ENCODE measurements around the gene PCNX2. TPM values are rescaled to one million over a fixed set of nuclear protein-coding genes. Genes with fewer than 3 reads are reported as not detected.

PCNX2 gene
- total and polyA plus RNA-seq, 2 experiments from 2014 or later: 3.9 to 11.0 TPM

DNA sequence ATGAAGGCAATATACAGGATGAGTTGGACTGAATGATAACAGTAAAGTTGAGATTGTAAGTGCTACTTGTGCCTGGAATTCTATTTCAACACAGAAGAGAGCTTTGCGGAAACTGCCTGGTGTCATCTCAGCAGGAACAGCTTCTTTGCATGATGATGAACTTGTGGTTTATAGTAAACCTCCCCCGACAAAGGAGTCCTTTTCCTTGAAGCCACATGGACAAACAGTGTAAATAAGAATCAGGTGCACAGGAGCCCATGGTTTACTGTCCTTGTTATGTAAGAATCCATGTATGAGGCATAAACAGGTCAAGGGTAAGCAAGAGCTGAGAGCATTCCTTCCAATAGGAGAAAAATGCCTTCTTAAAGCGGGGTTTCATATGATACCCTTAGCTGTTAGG lies 66.2 kb downstream of the PCNX2 start:
- H3K4me3 ChIP-seq: no peak overlapping the region
- no peak overlapping the region for H2AFZ ChIP-seq
- H3K36me3 ChIP-seq (replicated peaks; ENCODE audit: insufficient read depth, low read depth): no peaks in the 10 kb centered on the region
- no peaks in the 10 kb centered on the region for H3K79me2 ChIP-seq
- 93% methylated on average over 3 of the region's 3 CpGs for WGBS (ENCODE audit: low lambda C conversion rate, missing lambda C conversion rate)
- no peaks in the 10 kb centered on the region for H3K27me3 ChIP-seq
- no peaks in the 10 kb centered on the region for H3K4me1 ChIP-seq (ENCODE audit: insufficient read depth)
- TF ChIP-seq, protein P1, sequence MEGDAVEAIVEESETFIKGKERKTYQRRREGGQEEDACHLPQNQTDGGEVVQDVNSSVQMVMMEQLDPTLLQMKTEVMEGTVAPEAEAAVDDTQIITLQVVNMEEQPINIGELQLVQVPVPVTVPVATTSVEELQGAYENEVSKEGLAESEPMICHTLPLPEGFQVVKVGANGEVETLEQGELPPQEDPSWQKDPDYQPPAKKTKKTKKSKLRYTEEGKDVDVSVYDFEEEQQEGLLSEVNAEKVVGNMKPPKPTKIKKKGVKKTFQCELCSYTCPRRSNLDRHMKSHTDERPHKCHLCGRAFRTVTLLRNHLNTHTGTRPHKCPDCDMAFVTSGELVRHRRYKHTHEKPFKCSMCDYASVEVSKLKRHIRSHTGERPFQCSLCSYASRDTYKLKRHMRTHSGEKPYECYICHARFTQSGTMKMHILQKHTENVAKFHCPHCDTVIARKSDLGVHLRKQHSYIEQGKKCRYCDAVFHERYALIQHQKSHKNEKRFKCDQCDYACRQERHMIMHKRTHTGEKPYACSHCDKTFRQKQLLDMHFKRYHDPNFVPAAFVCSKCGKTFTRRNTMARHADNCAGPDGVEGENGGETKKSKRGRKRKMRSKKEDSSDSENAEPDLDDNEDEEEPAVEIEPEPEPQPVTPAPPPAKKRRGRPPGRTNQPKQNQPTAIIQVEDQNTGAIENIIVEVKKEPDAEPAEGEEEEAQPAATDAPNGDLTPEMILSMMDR (IDR thresholded peaks at IDR 0.05; ENCODE audit: poor library complexity): no peak
- TF ChIP-seq EZH2phosphoT487 (IDR thresholded peaks at IDR 0.05; ENCODE audit: low read depth, severe bottlenecking, unreplicated experiment) (no peak), EZH2 (IDR thresholded peaks at IDR 0.05; ENCODE audit: borderline replicate concordance) (no peak)
- H4K20me1 ChIP-seq (ENCODE audit: insufficient read depth, poor library complexity, severe bottlenecking): no peaks in the 10 kb centered on the region
- H3K9me3 ChIP-seq (ENCODE audit: low read depth): no peaks in the 10 kb centered on the region
- no peak overlapping the region for H3K27ac ChIP-seq
- no peak for DNase-seq (ENCODE audit: low spot score)
- no peak overlapping the region for H3K4me2 ChIP-seq
- no peaks in the 10 kb centered on the region for H3K9me2 ChIP-seq (replicated peaks; ENCODE audit: insufficient read depth)

DNA sequence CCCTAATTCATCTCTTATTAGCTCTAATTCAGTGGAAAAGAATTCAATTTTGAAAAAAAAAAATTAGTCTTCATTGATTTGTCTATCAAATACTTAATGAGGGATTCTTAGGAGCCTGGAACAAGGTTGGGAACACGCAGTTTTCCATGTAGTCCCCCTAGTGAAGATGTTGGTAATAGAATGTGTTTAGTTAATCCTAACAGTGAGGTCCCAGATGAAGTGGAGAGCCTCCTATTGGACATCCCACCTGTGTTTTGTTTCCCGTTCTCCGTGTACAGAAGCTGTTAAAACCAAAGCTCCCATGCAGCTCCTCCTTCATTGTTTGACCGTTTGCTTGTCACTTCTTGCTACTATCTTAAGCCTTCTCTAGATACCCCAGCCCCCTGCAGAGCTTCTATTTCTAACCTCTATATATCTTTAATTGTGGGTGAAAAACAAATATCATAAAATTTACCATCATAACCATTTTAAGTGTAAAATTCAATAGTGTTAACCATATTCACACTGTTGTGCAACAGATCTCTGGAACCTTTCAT lies 67.5 kb downstream of the PCNX2 start:
- Histone ChIP-seq H3K27me3 (no peaks in the 10 kb centered on the region), H3K4me1 (ENCODE audit: insufficient read depth) (no peaks in the 10 kb centered on the region), H4K20me1 (ENCODE audit: insufficient read depth, poor library complexity, severe bottlenecking) (no peaks in the 10 kb centered on the region), H2AFZ (no peak overlapping the region), H3K4me2 (no peak overlapping the region), H3K79me2 (no peaks in the 10 kb centered on the region), H3K27ac (no peak overlapping the region), H3K36me3 (replicated peaks; ENCODE audit: insufficient read depth, low read depth) (no peaks in the 10 kb centered on the region), H3K4me3 (no peak overlapping the region), H3K9me3 (ENCODE audit: low read depth) (no peaks in the 10 kb centered on the region), H3K9me2 (replicated peaks; ENCODE audit: insufficient read depth) (no peaks in the 10 kb centered on the region)
- TF ChIP-seq EZH2phosphoT487 (IDR thresholded peaks at IDR 0.05; ENCODE audit: low read depth, severe bottlenecking, unreplicated experiment): no peak
- no peak for TF ChIP-seq EZH2 (IDR thresholded peaks at IDR 0.05; ENCODE audit: borderline replicate concordance)
- TF ChIP-seq, protein P1 (IDR thresholded peaks at IDR 0.05; ENCODE audit: poor library complexity): no peak
- no peak for DNase-seq (ENCODE audit: low spot score)
- WGBS (ENCODE audit: low lambda C conversion rate, missing lambda C conversion rate): 71% methylated on average over 4 of the region's 4 CpGs

DNA sequence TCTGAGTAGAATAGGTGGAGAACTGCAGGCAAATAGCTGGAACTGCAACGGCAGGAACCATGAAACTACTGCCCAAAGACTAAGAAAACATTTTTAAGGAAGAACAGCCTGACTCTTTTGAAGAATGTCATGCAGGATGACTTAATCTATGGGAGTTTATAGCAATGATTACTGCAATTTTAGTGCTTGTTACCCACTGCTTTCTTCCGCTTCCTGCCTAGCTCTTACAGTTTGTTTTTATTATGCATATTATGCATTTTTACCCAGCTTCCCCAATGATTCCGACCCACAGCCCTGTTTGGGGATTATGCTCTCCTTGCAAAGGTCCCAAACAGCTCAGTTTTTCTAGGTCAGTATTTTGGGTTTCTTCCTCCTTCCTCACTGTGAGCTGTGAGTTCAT lies 71.2 kb downstream of the PCNX2 start:
- TF ChIP-seq, protein P1 (IDR thresholded peaks at IDR 0.05; ENCODE audit: poor library complexity): no peak
- TF ChIP-seq EZH2 (IDR thresholded peaks at IDR 0.05; ENCODE audit: borderline replicate concordance) (no peak), EZH2phosphoT487 (IDR thresholded peaks at IDR 0.05; ENCODE audit: low read depth, severe bottlenecking, unreplicated experiment) (no peak)
- no peak for DNase-seq (ENCODE audit: low spot score)
- Histone ChIP-seq H3K79me2 (no peaks in the 10 kb centered on the region), H2AFZ (no peak overlapping the region), H3K9me3 (ENCODE audit: low read depth) (no peaks in the 10 kb centered on the region), H3K36me3 (replicated peaks; ENCODE audit: insufficient read depth, low read depth) (no peaks in the 10 kb centered on the region), H3K27me3 (no peaks in the 10 kb centered on the region), H3K4me1 (ENCODE audit: insufficient read depth) (no peaks in the 10 kb centered on the region), H3K27ac (no peak overlapping the region), H4K20me1 (ENCODE audit: insufficient read depth, poor library complexity, severe bottlenecking) (no peaks in the 10 kb centered on the region), H3K9me2 (replicated peaks; ENCODE audit: insufficient read depth) (no peaks in the 10 kb centered on the region), H3K4me2 (no peak overlapping the region), H3K4me3 (no peak overlapping the region)
- 79% methylated on average over 3 of the region's 3 CpGs for WGBS (ENCODE audit: low lambda C conversion rate, missing lambda C conversion rate)

Measured in hepatocyte (in vitro differentiated cells).